IMR-90 (cell line): ENCODE data around the gene SLC38A8. TPM values are rescaled to one million over a fixed set of nuclear protein-coding genes. Genes with fewer than 3 reads are reported as not detected.

Experiments used
- ATAC-seq: fragments of 200-7000 bp; cut with Tn5 transposase; 2 replicates; pipeline ENCODE4 v1.9.1; 2020; ENCODE audit warnings: low read depth, mild to moderate bottlenecking, moderate library complexity
- BruUV-seq: library from RNA; stranded (reverse); fragments of 400-500 nt; replicated peaks from 2 replicates; lab custom pipeline; 2021; lab: Mats Ljungman, UMichigan
- CTCF ChIA-PET: fragments of 300-600 bp; formaldehyde crosslinking; extraction: SDS; loops from one replicate; lab custom pipeline; 2021; ENCODE audit warnings: antibody characterized with exemption; lab: Yijun Ruan, JAX
- POLR2A ChIA-PET: fragments of 300-600 bp; sonication (Branson Sonifier 250); formaldehyde crosslinking; loops from one replicate; lab custom pipeline; 2022; ENCODE audit warnings: antibody characterized with exemption; ENCODE audit not compliant: unreplicated experiment; lab: Charles Lee
- DNase-seq: peaks from one replicate; pipeline ENCODE4 v3.0.0; 2013
- H2AFZ ChIP-seq: replicated peaks from 2 replicates; pipeline ENCODE3; 2013; ENCODE audit warnings: low read length, mild to moderate bottlenecking; ENCODE audit not compliant: poor library complexity
- H2AK5ac ChIP-seq: 2 replicates; pipeline ENCODE4 v1.6.1; 2013; ENCODE audit warnings: low read depth, low read length, inconsistent platforms
- H2AK9ac ChIP-seq: replicated peaks from 2 replicates; pipeline ENCODE3; 2013; ENCODE audit warnings: mild to moderate bottlenecking, low read depth, low read length, moderate library complexity; ENCODE audit not compliant: poor library complexity
- H2BK120ac ChIP-seq: 2 replicates; pipeline ENCODE4 v1.6.1; 2013; ENCODE audit warnings: low read depth, low read length, inconsistent platforms
- H2BK15ac ChIP-seq: 3 replicates; pipeline ENCODE4 v1.6.1; 2013; ENCODE audit warnings: low read depth, low read length, inconsistent platforms
- H2BK20ac ChIP-seq: 2 replicates; pipeline ENCODE4 v1.6.1; 2013; ENCODE audit warnings: low read depth, mild to moderate bottlenecking, inconsistent platforms, low read length, moderate library complexity
- H2BK5ac ChIP-seq: 2 replicates; pipeline ENCODE4 v1.6.1; 2013; ENCODE audit warnings: mild to moderate bottlenecking, low read depth, low read length, inconsistent platforms; ENCODE audit not compliant: poor library complexity, severe bottlenecking
- H3K14ac ChIP-seq: replicated peaks from 2 replicates; pipeline ENCODE4 v1.6.1; 2013; ENCODE audit warnings: low read depth, low read length, inconsistent platforms
- H3K18ac ChIP-seq: 2 replicates; pipeline ENCODE4 v1.6.1; 2013; ENCODE audit warnings: low read depth, low read length, control low read depth
- H3K23ac ChIP-seq: 2 replicates; pipeline ENCODE4 v1.6.1; 2013; ENCODE audit warnings: low read depth, low read length, inconsistent platforms
- H3K27ac ChIP-seq: 2 replicates; pipeline ENCODE4 v1.5.1; 2013; ENCODE audit warnings: mild to moderate bottlenecking, control low read depth, low read length; ENCODE audit not compliant: insufficient read depth
- H3K27me3 ChIP-seq: 2 replicates; pipeline ENCODE4 v1.6.1; 2013; ENCODE audit warnings: low read length; ENCODE audit not compliant: control insufficient read depth, insufficient read depth
- H3K36me3 ChIP-seq: 2 replicates; pipeline ENCODE4 v1.6.1; 2013; ENCODE audit warnings: low read length, mixed read lengths; ENCODE audit not compliant: control insufficient read depth, insufficient read depth
- H3K4ac ChIP-seq: 2 replicates; pipeline ENCODE4 v1.6.1; 2013; ENCODE audit warnings: low read depth, low read length, inconsistent platforms
- H3K4me1 ChIP-seq: 2 replicates; pipeline ENCODE4 v1.6.1; 2013; ENCODE audit warnings: low read length, mixed read lengths; ENCODE audit not compliant: control insufficient read depth, insufficient read depth
- H3K4me2 ChIP-seq: 2 replicates; pipeline ENCODE4 v1.6.1; 2013; ENCODE audit warnings: low read depth, mild to moderate bottlenecking, control low read depth, low read length, moderate library complexity
- H3K4me3 ChIP-seq: 2 replicates; pipeline ENCODE4 v1.5.1; 2013; ENCODE audit warnings: low read depth, mild to moderate bottlenecking, control low read depth, low read length, moderate library complexity; ENCODE audit not compliant: insufficient read depth
- H3K56ac ChIP-seq: 2 replicates; pipeline ENCODE4 v1.6.1; 2013; ENCODE audit warnings: low read length, inconsistent platforms; ENCODE audit not compliant: insufficient read depth; ENCODE audit errors: extremely low read depth
- H3K79me1 ChIP-seq, 2 experiments: 2 replicates each; pipeline ENCODE4 v1.6.1; 2013; ENCODE audit warnings: low read length in 2 of 2, inconsistent platforms in 1 of 2, low read depth in 1 of 2
- H3K9ac ChIP-seq: 2 replicates; pipeline ENCODE4 v1.6.1; 2013; ENCODE audit warnings: low read depth, low read length, control low read depth
- H3K9me1 ChIP-seq: 2 replicates; pipeline ENCODE4 v1.6.1; 2013; ENCODE audit warnings: low read length, inconsistent platforms; ENCODE audit not compliant: insufficient read depth
- H3K9me3 ChIP-seq: 2 replicates; pipeline ENCODE4 v1.6.1; 2013; ENCODE audit warnings: low read length; ENCODE audit not compliant: control insufficient read depth, insufficient read depth
- H4K20me1 ChIP-seq: 2 replicates; pipeline ENCODE4 v1.6.1; 2013; ENCODE audit warnings: low read length, inconsistent platforms; ENCODE audit not compliant: insufficient read depth
- H4K5ac ChIP-seq: 2 replicates; pipeline ENCODE4 v1.6.1; 2013; ENCODE audit warnings: mild to moderate bottlenecking, low read depth, low read length, control low read depth
- H4K8ac ChIP-seq, 2 experiments: 2 replicates each; pipeline ENCODE4 v1.6.1; 2013; ENCODE audit warnings: low read depth in 2 of 2, low read length in 2 of 2, control low read depth in 1 of 2, inconsistent platforms in 1 of 2
- H4K91ac ChIP-seq: 2 replicates; pipeline ENCODE4 v1.6.1; 2013; ENCODE audit warnings: low read depth, low read length, inconsistent platforms; ENCODE audit not compliant: insufficient read depth
- CHD1 ChIP-seq: IDR thresholded peaks from 2 replicates; pipeline ENCODE4 v1.6.1; 2012; ENCODE audit warnings: low read depth, low read length, improper control_type of control experiment
- CTCF ChIP-seq: conservative IDR thresholded peaks from 2 replicates; pipeline ENCODE4 v1.5.1; 2012; ENCODE audit warnings: mild to moderate bottlenecking, low read depth, low read length, improper control_type of control experiment
- FOS ChIP-seq: fragments of 150-350 bp; IDR thresholded peaks from 2 replicates; pipeline ENCODE4 v1.6.1; 2016; ENCODE audit warnings: low read depth, low read length
- MAFK ChIP-seq: IDR thresholded peaks from 2 replicates; pipeline ENCODE4 v1.6.1; 2012; ENCODE audit warnings: low read depth, low read length, improper control_type of control experiment
- USF2 ChIP-seq: fragments of 150-350 bp; IDR thresholded peaks from 2 replicates; pipeline ENCODE4 v1.6.1; 2017; ENCODE audit warnings: mild to moderate bottlenecking, antibody characterized with exemption, low read length, low read depth
- WGBS, 2 experiments: methylation state at CpG; one replicate each; pipeline versions ENCODE4 v1.1.5 to v1.1.7; 2013; ENCODE audit warnings: missing lambda C conversion rate in 2 of 2; ENCODE audit not compliant: insufficient read length in 1 of 2; ENCODE audit errors: extremely low coverage in 2 of 2; 5-methylcytosine and 5-hydroxymethylcytosine counted together
- dilution Hi-C: fragments of 300-500 bp; cut with HindIII; formaldehyde crosslinking; loops from one replicate; pipeline ENCODE4 v1.14.3; 2018; ENCODE audit warnings: low sequenced_read_pairs; ENCODE audit not compliant: unreplicated experiment
- in situ Hi-C: fragments of 300-500 bp; cut with MboI; formaldehyde crosslinking; loops from 3 replicates; pipeline ENCODE4 v1.14.3; 2019; ENCODE audit warnings: low sequenced_read_pairs, inconsistent platforms, mixed read lengths
- intact Hi-C: fragments of 100-400 bp; cut with micrococcal nuclease; formaldehyde crosslinking; loops from 2 replicates; pipeline ENCODE4 v1.10.0; 2022
- polyA plus RNA-seq, 3 experiments: library from polyadenylated mRNA; depleted of rRNA; stranded (reverse); fragments of >200 nt; gene quantifications; 2 replicates each; pipeline ENCODE4 v1.2.3, GENCODE V29; 2012; ENCODE audit warnings: low replicate concordance in 1 of 3
- total RNA-seq: library from RNA; depleted of rRNA; stranded (reverse); fragments of >200 nt; gene quantifications from 2 replicates; pipeline ENCODE4 v1.2.3, GENCODE V29; 2012

The SLC38A8 gene
- total and polyA plus RNA-seq, 2 of the 4 experiments (the other 2 are of a cell fraction): not detected

- Histone ChIP-seq H3K27ac (no peak overlapping the region), H4K5ac (no peak overlapping the region), H3K4ac (no peak overlapping the region), H3K4me2 (no peak overlapping the region), H2BK15ac (no peak overlapping the region), H3K9me3 (peaks cover 13% of the 10 kb centered on the region), H3K14ac (no peak overlapping the region), H3K4me1 (no peaks in the 10 kb centered on the region), H2AFZ (no peak overlapping the region), H3K79me1 (no peaks in the 10 kb centered on the region), H4K91ac (no peak overlapping the region), H2AK5ac (no peak overlapping the region), H3K23ac (no peak overlapping the region), H3K56ac (no peak overlapping the region), H3K9ac (no peak overlapping the region), H3K9me1 (no peaks in the 10 kb centered on the region), H3K18ac (no peak overlapping the region), H2BK120ac (no peak overlapping the region), H3K27me3 (peaks cover 66% of the 10 kb centered on the region), H4K8ac (no peak overlapping the region), H2BK20ac (no peak overlapping the region), H3K4me3 (no peak overlapping the region), H2AK9ac (no peak overlapping the region), H4K20me1 (no peaks in the 10 kb centered on the region), H3K36me3 (no peaks in the 10 kb centered on the region), H2BK5ac (no peak overlapping the region)
- WGBS, 2 experiments: 83% methylated on average over 7 of the region's 12 CpGs; no CpG with 5 or more reads in 1 of the 2 experiments
- in situ Hi-C loops (no loop called here), dilution Hi-C loops (no loop called here), intact Hi-C loops (loop anchor here (5.0 kb wide), 1 partner anchor 72 kb away; the partner anchor contains the start of gene NECAB2)
- no TSS peak for BruUV-seq
- TF ChIP-seq USF2 (no peak), CHD1 (no peak), MAFK (no peak), CTCF (no peak), FOS (no peak)
- DNase-seq: no peak
- POLR2A ChIA-PET: no interaction called here
- ATAC-seq: no peak
- CTCF ChIA-PET: interaction anchor here (0.9 kb wide), 1 partner anchor 26 kb away, joined by 3 read pairs; no protein-coding TSS in a partner anchor
Measured at GRCh38 chr16:84039696-84040095, 2.9 kb downstream of the SLC38A8 start.
